GM18498 (cell line): ENCODE results near the gene ADGRG3.

ENCODE experiments used
- ATAC-seq: cut with Tn5 transposase; IDR thresholded peaks from one replicate; pipeline ENCODE4 v1.9.1; 2021; ENCODE audit warnings: mild to moderate bottlenecking, moderate library complexity; ENCODE audit not compliant: unreplicated experiment

The ADGRG3 gene

GRCh38 chr16:57668263-57668571 is at the start of gene ADGRG3:
ADGRG3 (plus strand) TSS chr16:57668306; CDS start chr16:57668348, 42 bp downstream.
- no peak for ATAC-seq

GRCh38 chr16:57619133-57619605 is 48.9 kb upstream of the ADGRG3 start:
- no peak for ATAC-seq

GRCh38 chr16:57619606-57620334 is 48.3 kb upstream of the ADGRG3 start:
- no peak for ATAC-seq

GRCh38 chr16:57620335-57621231 is 47.5 kb upstream of the ADGRG3 start:
- ATAC-seq = no peak

GRCh38 chr16:57621521-57622271 is 46.4 kb upstream of the ADGRG3 start:
- ATAC-seq = no peak

GRCh38 chr16:57622361-57623250 is 45.5 kb upstream of the ADGRG3 start:
- no peak for ATAC-seq

- ATAC-seq = no peak
Measured at GRCh38 chr16:57623251-57624043, 44.7 kb upstream of the ADGRG3 start.

- ATAC-seq = no peak
Measured at GRCh38 chr16:57624044-57624688, 43.9 kb upstream of the ADGRG3 start.

GRCh38 chr16:57624806-57625500 is 43.2 kb upstream of the ADGRG3 start:
- no peak for ATAC-seq

- no peak for ATAC-seq
Measured at GRCh38 chr16:57626420-57627170, 41.5 kb upstream of the ADGRG3 start.

GRCh38 chr16:57627184-57627871 is 40.8 kb upstream of the ADGRG3 start:
- ATAC-seq = no peak

- ATAC-seq = no peak
Measured at GRCh38 chr16:57628008-57628781, 39.9 kb upstream of the ADGRG3 start, which contains the start of gene ADGRG1. ADGRG1 (plus strand) TSS chr16:57628630; CDS start chr16:57650288, 21,658 bp downstream.

- ATAC-seq = no peak
Measured at GRCh38 chr16:57628783-57629293, 39.3 kb upstream of the ADGRG3 start.

GRCh38 chr16:57629516-57630406 is 38.3 kb upstream of the ADGRG3 start:
- ATAC-seq = no peak

- no peak for ATAC-seq
Measured at GRCh38 chr16:57630407-57630797, 37.7 kb upstream of the ADGRG3 start.
